ACC112 (cell line): ENCODE results near the gene LRCH1.

Experiments used
- H2AFZ ChIP-seq: fragments of 200-600 bp; sonication (generic); one replicate; pipeline ENCODE4 v1.6.0; 2017; ENCODE audit warnings: antibody characterized with exemption, low read length; ENCODE audit not compliant: unreplicated experiment
- H3K27ac ChIP-seq: fragments of 200-600 bp; sonication (generic); 2 replicates; pipeline ENCODE4 v1.5.1; 2014; ENCODE audit warnings: low read depth, mild to moderate bottlenecking, antibody characterized with exemption, low read length, moderate library complexity
- H3K27me3 ChIP-seq: fragments of 200-600 bp; sonication (generic); 2 replicates; pipeline ENCODE4 v1.6.1; 2014; ENCODE audit warnings: mild to moderate bottlenecking, antibody characterized with exemption, low read length, moderate library complexity, mixed read lengths; ENCODE audit not compliant: insufficient read depth
- H3K36me3 ChIP-seq: fragments of 200-600 bp; sonication (generic); 2 replicates; pipeline ENCODE4 v1.6.1; 2016; ENCODE audit warnings: mild to moderate bottlenecking, antibody characterized with exemption, low read length, moderate library complexity, mixed read lengths; ENCODE audit not compliant: insufficient read depth
- H3K4me1 ChIP-seq: fragments of 200-600 bp; sonication (generic); one replicate; pipeline ENCODE4 v1.6.1; 2016; ENCODE audit warnings: low read length, mixed read lengths; ENCODE audit not compliant: insufficient read depth, unreplicated experiment, control insufficient read depth
- H3K4me3 ChIP-seq: fragments of 200-600 bp; sonication (generic); 2 replicates; pipeline ENCODE4 v1.5.1; 2014; ENCODE audit warnings: mild to moderate bottlenecking, low read depth, low read length
- H3K79me2 ChIP-seq: fragments of 200-600 bp; sonication (generic); one replicate; pipeline ENCODE4 v1.6.0; 2016; ENCODE audit warnings: low read length; ENCODE audit not compliant: control insufficient read depth, unreplicated experiment, insufficient read depth

LRCH1 gene

GRCh38 chr13:46617229-46617721 is 64.3 kb downstream of the LRCH1 start:
- Histone ChIP-seq H3K27ac (no peak overlapping the region), H3K4me1 (peaks cover 15% of the 10 kb centered on the region), H3K4me3 (peak overlapping the region; percentile 1; the same call in 1 of the 2 replicates), H3K27me3 (no peaks in the 10 kb centered on the region), H3K36me3 (no peaks in the 10 kb centered on the region), H3K79me2 (peaks cover 66% of the 10 kb centered on the region), H2AFZ (no peak overlapping the region)

- H3K4me1 ChIP-seq: peaks cover 22% of the 10 kb centered on the region
- no peak overlapping the region for H3K27ac ChIP-seq
- peaks cover 69% of the 10 kb centered on the region for H3K79me2 ChIP-seq
- H3K27me3 ChIP-seq: no peaks in the 10 kb centered on the region
- H3K36me3 ChIP-seq: no peaks in the 10 kb centered on the region
- no peak overlapping the region for H2AFZ ChIP-seq
- no peak overlapping the region for H3K4me3 ChIP-seq
Observed at GRCh38 chr13:46617885-46618284, 64.9 kb downstream of the LRCH1 start.

GRCh38 chr13:46618694-46619254 is 65.8 kb downstream of the LRCH1 start:
- no peak overlapping the region for H2AFZ ChIP-seq
- no peak overlapping the region for H3K4me3 ChIP-seq
- peaks cover 26% of the 10 kb centered on the region for H3K4me1 ChIP-seq
- H3K36me3 ChIP-seq: no peaks in the 10 kb centered on the region
- no peak overlapping the region for H3K27ac ChIP-seq
- H3K27me3 ChIP-seq: no peaks in the 10 kb centered on the region
- H3K79me2 ChIP-seq: peaks cover 65% of the 10 kb centered on the region

GRCh38 chr13:46620029-46620428 is 67.1 kb downstream of the LRCH1 start:
- H3K4me3 ChIP-seq: no peak overlapping the region
- peaks cover 67% of the 10 kb centered on the region for H3K79me2 ChIP-seq
- no peak overlapping the region for H2AFZ ChIP-seq
- peaks cover 18% of the 10 kb centered on the region for H3K4me1 ChIP-seq
- no peaks in the 10 kb centered on the region for H3K36me3 ChIP-seq
- no peaks in the 10 kb centered on the region for H3K27me3 ChIP-seq
- H3K27ac ChIP-seq: no peak overlapping the region

- Histone ChIP-seq H3K4me1 (peaks cover 14% of the 10 kb centered on the region), H3K4me3 (no peak overlapping the region), H2AFZ (no peak overlapping the region), H3K27ac (no peak overlapping the region), H3K36me3 (no peaks in the 10 kb centered on the region), H3K79me2 (peaks cover 66% of the 10 kb centered on the region), H3K27me3 (no peaks in the 10 kb centered on the region)
Observed at GRCh38 chr13:46620471-46620870, 67.5 kb downstream of the LRCH1 start.

GRCh38 chr13:46621133-46621532 is 68.2 kb downstream of the LRCH1 start:
- Histone ChIP-seq H3K4me1 (peaks cover 14% of the 10 kb centered on the region), H3K79me2 (peaks cover 60% of the 10 kb centered on the region), H2AFZ (no peak overlapping the region), H3K4me3 (no peak overlapping the region), H3K27ac (no peak overlapping the region), H3K36me3 (no peaks in the 10 kb centered on the region), H3K27me3 (no peaks in the 10 kb centered on the region)

GRCh38 chr13:46621792-46622629 is 69.0 kb downstream of the LRCH1 start:
- H3K36me3 ChIP-seq: no peaks in the 10 kb centered on the region
- no peak overlapping the region for H3K27ac ChIP-seq
- H2AFZ ChIP-seq: no peak overlapping the region
- peaks cover 14% of the 10 kb centered on the region for H3K4me1 ChIP-seq
- peaks cover 59% of the 10 kb centered on the region for H3K79me2 ChIP-seq
- 0 out of 2 replicates have a peak overlapping the region, but pooled peaks have one; percentile 19 for H3K4me3 ChIP-seq
- no peaks in the 10 kb centered on the region for H3K27me3 ChIP-seq

- H3K79me2 ChIP-seq: peaks cover 53% of the 10 kb centered on the region
- 0 out of 2 replicates have a peak overlapping the region, but pooled peaks have one; percentile 19 for H3K4me3 ChIP-seq
- no peak overlapping the region for H3K27ac ChIP-seq
Observed at GRCh38 chr13:46622630-46623256, 69.8 kb downstream of the LRCH1 start.

GRCh38 chr13:46624353-46624752 is 71.4 kb downstream of the LRCH1 start:
- Histone ChIP-seq H3K27ac (no peak overlapping the region), H3K27me3 (no peaks in the 10 kb centered on the region), H3K36me3 (no peaks in the 10 kb centered on the region), H3K4me1 (peaks cover 14% of the 10 kb centered on the region), H3K79me2 (peaks cover 42% of the 10 kb centered on the region), H2AFZ (no peak overlapping the region), H3K4me3 (no peak overlapping the region)

More at GRCh38 chr13:46622630-46623256, 69.8 kb downstream of the LRCH1 start:
- Histone ChIP-seq H3K27me3 (no peaks in the 10 kb centered on the region), H3K4me1 (peaks cover 14% of the 10 kb centered on the region), H3K36me3 (no peaks in the 10 kb centered on the region), H2AFZ (no peak overlapping the region)

- H3K4me3 ChIP-seq: no peak overlapping the region
- peaks cover 37% of the 10 kb centered on the region for H3K79me2 ChIP-seq
- no peaks in the 10 kb centered on the region for H3K27me3 ChIP-seq
- no peak overlapping the region for H2AFZ ChIP-seq
- no peaks in the 10 kb centered on the region for H3K36me3 ChIP-seq
- no peak overlapping the region for H3K27ac ChIP-seq
- peaks cover 14% of the 10 kb centered on the region for H3K4me1 ChIP-seq
Observed at GRCh38 chr13:46624821-46625220, 71.9 kb downstream of the LRCH1 start.
